ENCODE data around the gene LPAR5.
A peak's percentile ranks its signal among the peaks of the same experiment; 100 is the strongest.

Gene LPAR5

GRCh38 chr12:6635856-6636531, at the start of gene LPAR5:
Gene LPAR5 (minus strand): TSS chr12:6635959. CDS start chr12:6621248, 14,711 bp downstream.
- DNase-seq: no peak

- peak in 1 of 2 experiments; percentile 32 for DNase-seq
Measured at GRCh38 chr12:6684609-6685008, 48.9 kb upstream of the LPAR5 start.

GRCh38 chr12:6676962-6677361, 41.2 kb upstream of the LPAR5 start:
- DNase-seq: no peak

GRCh38 chr12:6672143-6672542, 36.4 kb upstream of the LPAR5 start:
- DNase-seq: no peak

- DNase-seq: no peak
Measured at GRCh38 chr12:6667559-6668210, 31.9 kb upstream of the LPAR5 start.

- no peak for DNase-seq
Measured at GRCh38 chr12:6666211-6666610, 30.5 kb upstream of the LPAR5 start.

GRCh38 chr12:6664902-6665301, 29.1 kb upstream of the LPAR5 start:
- no peak for DNase-seq

- peak; percentile 85 to 98 for DNase-seq
Measured at GRCh38 chr12:6662906-6663742, 27.4 kb upstream of the LPAR5 start, which contains the start of gene ING4. Gene ING4 (minus strand): TSS chr12:6663119. CDS start chr12:6663101, 18 bp downstream.

- DNase-seq: no peak
Measured at GRCh38 chr12:6662602-6662905, 26.8 kb upstream of the LPAR5 start.

GRCh38 chr12:6653987-6654386, 18.2 kb upstream of the LPAR5 start:
- DNase-seq: no peak

- no peak for DNase-seq
Measured at GRCh38 chr12:6653342-6653741, 17.6 kb upstream of the LPAR5 start.

- DNase-seq: no peak
Measured at GRCh38 chr12:6652391-6652790, 16.6 kb upstream of the LPAR5 start.

- DNase-seq: no peak
Measured at GRCh38 chr12:6650832-6651231, 15.1 kb upstream of the LPAR5 start.

- peak; percentile 24 to 44 for DNase-seq
Measured at GRCh38 chr12:6647083-6647604, 11.4 kb upstream of the LPAR5 start, which contains the start of gene ACRBP. Gene ACRBP (minus strand): TSS chr12:6647432. CDS start chr12:6647366, 66 bp downstream.

- DNase-seq: no peak
Measured at GRCh38 chr12:6646276-6647082, 10.7 kb upstream of the LPAR5 start.

GRCh38 chr12:6644903-6645302, 9.1 kb upstream of the LPAR5 start:
- DNase-seq: no peak

GRCh38 chr12:6644257-6644596, 8.5 kb upstream of the LPAR5 start:
- DNase-seq: no peak

GRCh38 chr12:6643569-6644256, 8.0 kb upstream of the LPAR5 start:
- no peak for DNase-seq

GRCh38 chr12:6641131-6641530, 5.4 kb upstream of the LPAR5 start:
- no peak for DNase-seq

GRCh38 chr12:6640497-6640896, 4.7 kb upstream of the LPAR5 start:
- DNase-seq: no peak

GRCh38 chr12:6639151-6639801, 3.5 kb upstream of the LPAR5 start:
- no peak for DNase-seq

- no peak for DNase-seq
Measured at GRCh38 chr12:6638305-6638704, 2.5 kb upstream of the LPAR5 start.
